Keratinocyte (primary cell): Measurements from ENCODE around the gene NR5A1.

ENCODE experiments used
- EZH2 ChIP-seq: IDR thresholded peaks from one replicate; pipeline ENCODE4 v1.6.1; 2012; ENCODE audit warnings: inconsistent platforms, mild to moderate bottlenecking, low read length, moderate library complexity
- TF ChIP-seq, protein P1 (sequence below), 3 experiments: IDR thresholded peaks in 1 of 3; conservative IDR thresholded peaks in 1 of 3; optimal IDR thresholded peaks in 1 of 3; 2 replicates in 2 of 3; 3 replicates in 1 of 3; pipeline versions ENCODE3 to v1.5.1; 2011; ENCODE audit warnings: low read length in 3 of 3, mild to moderate bottlenecking in 3 of 3, moderate library complexity in 2 of 3, control low read depth in 1 of 3, inconsistent platforms in 1 of 3; ENCODE audit not compliant: insufficient read depth in 2 of 3; ENCODE audit errors: extremely low read depth in 1 of 3

DNA sequence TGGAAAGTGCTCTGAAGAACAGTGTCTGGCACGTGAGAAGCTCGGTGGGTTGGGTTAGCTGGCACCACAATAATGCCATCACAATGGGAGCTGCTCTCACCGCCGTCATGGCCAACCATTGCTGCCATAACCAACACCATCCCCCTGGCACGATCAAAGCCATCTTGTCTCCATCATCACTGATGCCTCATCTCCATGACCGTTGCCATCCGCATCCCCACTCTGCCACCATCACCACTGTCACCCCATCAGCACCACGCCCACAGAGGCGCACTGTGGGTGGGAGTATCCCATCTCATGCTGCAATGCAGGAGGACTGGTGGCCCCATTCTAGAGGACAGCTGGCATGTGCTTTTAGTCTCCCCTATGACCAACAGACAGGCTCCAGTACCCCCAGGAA is 23.7 kb downstream of the NR5A1 start:
- TF ChIP-seq EZH2, result no peak
- TF ChIP-seq, protein P1, sequence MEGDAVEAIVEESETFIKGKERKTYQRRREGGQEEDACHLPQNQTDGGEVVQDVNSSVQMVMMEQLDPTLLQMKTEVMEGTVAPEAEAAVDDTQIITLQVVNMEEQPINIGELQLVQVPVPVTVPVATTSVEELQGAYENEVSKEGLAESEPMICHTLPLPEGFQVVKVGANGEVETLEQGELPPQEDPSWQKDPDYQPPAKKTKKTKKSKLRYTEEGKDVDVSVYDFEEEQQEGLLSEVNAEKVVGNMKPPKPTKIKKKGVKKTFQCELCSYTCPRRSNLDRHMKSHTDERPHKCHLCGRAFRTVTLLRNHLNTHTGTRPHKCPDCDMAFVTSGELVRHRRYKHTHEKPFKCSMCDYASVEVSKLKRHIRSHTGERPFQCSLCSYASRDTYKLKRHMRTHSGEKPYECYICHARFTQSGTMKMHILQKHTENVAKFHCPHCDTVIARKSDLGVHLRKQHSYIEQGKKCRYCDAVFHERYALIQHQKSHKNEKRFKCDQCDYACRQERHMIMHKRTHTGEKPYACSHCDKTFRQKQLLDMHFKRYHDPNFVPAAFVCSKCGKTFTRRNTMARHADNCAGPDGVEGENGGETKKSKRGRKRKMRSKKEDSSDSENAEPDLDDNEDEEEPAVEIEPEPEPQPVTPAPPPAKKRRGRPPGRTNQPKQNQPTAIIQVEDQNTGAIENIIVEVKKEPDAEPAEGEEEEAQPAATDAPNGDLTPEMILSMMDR (optimal IDR thresholded peaks at IDR 0.05 in 1 of 3, IDR thresholded peaks at IDR 0.05 in 1 of 3, conservative IDR thresholded peaks at IDR 0.05 in 1 of 3; ENCODE audit: extremely low read depth in 1 of 3, insufficient read depth in 2 of 3, low read length in 3 of 3), result no peak
